Skin epidermis (tissue), 12 donors: ENCODE results near the gene DNAH7.
"Not testable (repeated sequence)": the region's sequence is repeated elsewhere in the genome, so short reads cannot be mapped to it uniquely, and the experiment has no call there.

Experiments
- H3K27ac ChIP-seq, 21 experiments: fragments of 200-600 bp; sonication (generic) in 11 of 21; one replicate each; pipeline ENCODE4 v1.5.0; 2020; ENCODE audit warnings: mild to moderate bottlenecking in 3 of 21, inconsistent platforms in 2 of 21, moderate library complexity in 2 of 21
- H3K4me3 ChIP-seq, 7 experiments: fragments of 200-600 bp; sonication (generic) in 2 of 7; one replicate each; pipeline ENCODE4 v1.5.0; 2020; ENCODE audit warnings: inconsistent platforms in 2 of 7, mild to moderate bottlenecking in 2 of 7, moderate library complexity in 1 of 7

The DNAH7 gene

DNA sequence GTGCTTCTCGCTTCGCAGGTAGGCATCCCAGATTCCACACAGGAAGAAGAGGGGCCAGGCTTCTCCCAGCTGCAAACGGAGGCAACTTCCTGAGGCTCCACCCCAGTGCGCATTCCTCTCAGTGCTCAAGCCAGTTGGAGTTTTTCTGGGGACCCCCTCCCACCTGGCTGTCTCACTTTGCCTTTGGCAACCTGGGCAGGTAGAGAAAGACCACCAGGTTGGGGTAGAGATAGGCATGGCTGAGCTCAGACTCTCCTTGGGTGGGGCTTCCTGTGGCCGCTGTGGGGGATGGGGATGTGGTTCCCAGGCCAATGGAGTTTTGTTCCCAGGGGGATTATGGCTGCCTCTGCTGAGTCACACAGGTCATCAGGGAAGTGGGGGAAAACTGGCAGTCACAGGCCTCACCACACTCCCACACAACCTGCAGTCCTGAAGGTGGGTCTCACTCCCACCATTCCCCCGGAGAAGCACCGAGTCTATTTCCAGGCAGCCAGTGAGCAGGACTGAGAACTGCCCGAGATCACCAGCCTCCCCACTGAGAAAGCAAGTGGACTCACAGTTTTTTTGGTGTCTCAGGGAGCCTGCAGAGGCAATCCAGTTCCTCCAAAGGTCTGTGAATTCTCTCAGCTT lies 373.5 kb downstream of the DNAH7 start:
- Histone ChIP-seq H3K27ac (no peak overlapping the region), H3K4me3 (no peak overlapping the region)

DNA sequence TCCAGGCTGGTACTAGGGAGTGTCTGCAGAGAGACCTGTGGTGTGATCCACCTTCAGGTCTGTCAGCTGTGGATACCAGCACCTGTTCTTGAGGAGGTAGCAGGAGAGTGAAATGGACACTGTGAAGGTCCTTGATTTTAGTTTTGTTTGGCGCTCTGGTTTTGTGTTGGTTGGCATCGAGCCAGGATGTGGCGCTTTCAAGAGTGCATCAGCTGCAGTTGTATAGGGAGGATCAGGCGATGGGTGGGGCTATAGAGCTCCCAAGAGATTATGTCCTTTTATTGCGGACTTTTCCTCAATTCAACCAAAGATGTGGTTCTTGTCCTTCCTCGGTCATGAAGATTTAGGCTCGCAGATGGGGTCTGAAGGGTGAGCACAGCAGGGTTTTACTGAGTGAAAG lies 374.1 kb downstream of the DNAH7 start:
- Histone ChIP-seq H3K27ac (no peak overlapping the region), H3K4me3 (no peak overlapping the region)

DNA sequence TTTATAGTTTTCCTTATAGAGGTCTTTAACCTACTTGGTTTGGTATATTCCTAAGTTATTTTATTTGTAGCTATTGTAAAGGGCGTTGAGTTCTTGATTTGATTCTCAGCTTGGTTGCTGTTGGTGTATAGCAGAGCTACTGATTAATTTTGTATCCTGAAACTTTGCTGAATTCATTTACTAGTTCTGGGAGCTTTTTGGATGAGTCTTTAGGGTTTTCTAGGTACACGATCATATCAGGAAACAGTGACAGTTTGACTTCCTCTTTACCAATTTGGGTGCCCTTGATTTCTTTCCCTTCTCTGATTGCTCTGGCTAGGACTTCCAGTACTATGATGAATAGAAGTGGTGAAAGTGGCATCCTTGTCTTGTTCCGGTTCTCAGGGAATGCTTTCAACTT lies 376.1 kb downstream of the DNAH7 start:
- not testable (repeated sequence) for H3K4me3 ChIP-seq, H3K27ac ChIP-seq
